NCI-H446 treated with DMSO at 0.1 percent for 48 hours (cell line): Measurements from ENCODE around the gene IFIT5.
"Not testable (repeated sequence)": the region's sequence is repeated elsewhere in the genome, so short reads cannot be mapped to it uniquely, and the experiment has no call there.

Experiments
- DNase-seq: peaks from one replicate; lab custom pipeline; 2025; lab: John Stamatoyannopoulos, UW

The IFIT5 gene

DNA sequence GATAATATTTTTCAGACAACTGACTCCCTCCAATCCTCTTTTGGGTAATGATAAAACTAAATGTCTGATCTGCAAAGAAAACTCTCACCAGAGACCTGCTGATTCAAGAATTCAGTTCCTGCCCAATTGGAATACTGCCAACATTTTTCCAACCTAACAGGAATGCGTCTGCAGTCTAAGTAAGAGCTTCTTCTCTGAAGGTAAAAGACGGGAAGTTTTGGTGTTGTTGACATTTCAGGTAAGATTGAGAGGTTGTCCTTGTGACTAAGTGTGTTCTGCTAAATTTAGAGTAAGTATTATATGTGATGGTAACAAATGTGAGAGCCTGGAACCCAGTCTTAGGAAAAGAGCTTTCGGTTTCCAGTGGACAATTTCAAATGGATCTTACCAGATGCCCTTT, 17.6 kb downstream of the IFIT5 start:
- no peak for DNase-seq

DNA sequence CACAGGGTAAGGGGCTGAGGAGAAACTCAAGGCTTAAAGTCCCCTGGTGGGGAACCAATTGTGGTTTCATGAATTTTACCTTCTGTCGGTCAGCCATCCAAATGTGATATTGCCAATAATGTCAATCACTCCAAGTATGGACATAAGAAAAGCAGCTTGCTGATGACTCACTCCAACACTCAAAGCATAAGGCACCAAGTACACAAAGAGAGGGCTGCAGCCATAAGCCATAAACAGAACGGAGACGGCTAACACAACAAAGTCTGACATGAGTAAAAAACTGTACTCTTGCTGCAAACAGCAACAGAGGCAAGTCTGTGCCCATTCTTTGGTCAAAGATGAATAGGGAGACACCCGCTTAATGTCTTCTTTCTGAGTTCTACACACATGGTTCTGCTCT, 24.2 kb downstream of the IFIT5 start:
- DNase-seq: peak; percentile 17

- DNase-seq: no peak
Observed at GRCh38 chr10:89440226-89441009, 26.1 kb downstream of the IFIT5 start.

DNA sequence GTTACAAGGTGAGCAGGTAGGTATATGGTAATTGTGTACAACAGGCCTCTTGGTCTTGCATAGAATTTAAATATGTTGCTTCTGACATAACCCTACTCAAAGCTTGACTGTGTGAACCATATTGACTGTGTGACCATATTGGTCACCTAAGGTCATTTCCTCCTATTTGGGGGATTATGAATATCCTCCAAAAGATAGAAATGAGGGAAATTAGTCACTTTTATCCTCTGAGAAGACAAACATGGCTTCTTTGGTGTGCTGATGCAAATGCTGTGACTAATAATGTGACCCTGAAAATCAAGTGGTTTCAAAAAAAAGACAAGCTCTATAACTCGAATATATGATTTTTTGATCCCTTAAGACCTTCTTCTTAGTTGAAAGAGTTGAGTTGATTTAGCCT, 27.9 kb downstream of the IFIT5 start:
- no peak for DNase-seq

DNA sequence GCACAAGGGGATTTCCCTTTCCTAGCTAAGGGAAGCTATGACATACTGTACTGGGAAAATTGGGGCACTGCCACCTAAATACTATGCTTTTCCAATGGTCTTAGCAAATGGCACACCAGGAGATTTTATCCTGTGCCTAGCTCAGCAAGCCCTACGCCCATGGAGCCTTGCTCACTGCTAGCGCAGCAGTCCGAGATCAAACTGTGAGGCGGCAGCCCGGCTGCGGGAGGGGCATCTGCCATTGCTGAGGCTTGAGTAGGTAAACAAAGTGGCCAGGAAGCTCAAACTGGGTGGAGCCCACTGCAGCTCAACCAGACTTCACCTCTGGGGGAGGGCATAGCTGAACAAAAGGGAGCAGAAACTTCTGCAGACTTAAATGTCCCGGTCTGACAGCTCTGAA, 30.5 kb downstream of the IFIT5 start:
- DNase-seq: not testable (repeated sequence)

DNA sequence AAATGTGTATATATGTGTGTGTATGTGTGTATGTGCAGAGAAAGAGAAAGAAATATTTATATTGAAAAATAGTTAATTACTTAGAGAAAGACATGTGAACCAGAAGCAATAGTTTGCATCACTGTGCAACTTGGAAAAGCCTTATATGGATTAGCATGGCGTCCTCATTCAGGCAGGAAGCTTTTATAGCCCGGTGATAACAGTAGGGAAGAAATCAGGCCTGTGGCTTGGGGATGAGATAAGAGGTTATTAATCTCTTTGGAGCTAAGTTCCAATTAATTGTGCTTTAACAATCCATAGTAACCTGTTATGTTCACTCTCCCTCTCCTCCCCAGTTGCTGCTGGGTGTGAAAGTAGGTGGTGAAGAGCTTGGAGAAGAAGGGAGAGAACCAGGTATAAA, 36.5 kb downstream of the IFIT5 start:
- no peak for DNase-seq

DNA sequence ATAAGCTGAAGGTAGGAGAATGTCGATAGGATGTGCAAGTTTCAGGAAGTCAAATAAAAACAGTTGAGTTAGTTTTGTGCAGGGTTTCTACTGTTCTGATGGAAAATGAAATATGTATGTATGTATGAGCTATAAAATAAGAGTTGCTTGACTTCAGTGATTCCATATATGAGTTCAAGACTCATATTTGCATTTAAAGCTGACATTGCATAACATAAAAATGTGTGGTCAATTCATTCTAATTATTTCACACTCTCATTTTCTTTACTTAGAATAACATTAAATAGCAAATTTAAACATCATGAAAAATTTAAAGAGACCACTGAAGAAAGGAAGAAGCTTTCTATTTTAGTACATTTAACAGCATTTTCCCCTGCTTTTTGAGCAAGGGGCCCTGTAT, 37.8 kb downstream of the IFIT5 start:
- DNase-seq: no peak

GRCh38 chr10:89454561-89455347, 40.4 kb downstream of the IFIT5 start:
- DNase-seq: no peak

DNA sequence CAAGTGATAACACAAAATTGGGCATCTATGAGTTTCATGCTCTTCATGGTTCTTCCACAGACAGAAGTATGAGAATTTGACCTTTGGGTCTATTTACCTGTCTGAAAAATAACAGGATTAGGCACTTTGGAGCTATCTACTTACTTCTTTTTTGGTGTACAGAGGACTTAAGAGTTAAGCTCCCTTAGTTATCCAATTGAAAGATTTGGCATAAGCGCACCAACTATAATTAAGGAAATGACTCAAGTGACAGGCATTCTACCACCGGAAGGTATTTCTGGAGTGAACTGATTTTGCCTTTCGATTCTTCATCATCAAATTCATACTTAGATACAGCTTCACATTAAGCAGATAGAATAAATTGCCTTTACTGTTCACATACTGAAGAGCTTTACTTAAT, 43.9 kb downstream of the IFIT5 start:
- no peak for DNase-seq

- no peak for DNase-seq
Observed at GRCh38 chr10:89458784-89459183, 44.4 kb downstream of the IFIT5 start.

GRCh38 chr10:89463846-89464537, 49.6 kb downstream of the IFIT5 start:
- DNase-seq: no peak

DNA sequence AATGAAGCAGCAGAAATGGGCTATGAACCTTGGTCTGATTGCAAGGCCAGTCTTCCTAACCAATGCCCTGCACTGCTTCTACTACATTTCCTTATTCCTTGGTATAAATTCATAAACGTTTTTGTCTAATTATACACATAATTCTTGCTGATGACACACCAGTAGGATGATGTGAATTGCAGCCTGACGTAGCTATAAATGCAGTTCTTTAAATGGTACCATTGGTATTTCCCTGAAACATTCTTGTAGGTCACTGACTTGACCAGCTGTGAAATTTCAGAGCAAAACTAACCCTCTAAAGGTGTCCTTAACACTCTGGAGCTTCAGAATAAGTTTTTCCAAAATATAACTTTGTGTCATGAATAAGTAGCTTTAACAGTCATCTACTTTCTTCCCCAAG, 50.8 kb downstream of the IFIT5 start:
- no peak for DNase-seq

- DNase-seq: no peak
Observed at GRCh38 chr10:89466599-89467035, 52.2 kb downstream of the IFIT5 start.

DNA sequence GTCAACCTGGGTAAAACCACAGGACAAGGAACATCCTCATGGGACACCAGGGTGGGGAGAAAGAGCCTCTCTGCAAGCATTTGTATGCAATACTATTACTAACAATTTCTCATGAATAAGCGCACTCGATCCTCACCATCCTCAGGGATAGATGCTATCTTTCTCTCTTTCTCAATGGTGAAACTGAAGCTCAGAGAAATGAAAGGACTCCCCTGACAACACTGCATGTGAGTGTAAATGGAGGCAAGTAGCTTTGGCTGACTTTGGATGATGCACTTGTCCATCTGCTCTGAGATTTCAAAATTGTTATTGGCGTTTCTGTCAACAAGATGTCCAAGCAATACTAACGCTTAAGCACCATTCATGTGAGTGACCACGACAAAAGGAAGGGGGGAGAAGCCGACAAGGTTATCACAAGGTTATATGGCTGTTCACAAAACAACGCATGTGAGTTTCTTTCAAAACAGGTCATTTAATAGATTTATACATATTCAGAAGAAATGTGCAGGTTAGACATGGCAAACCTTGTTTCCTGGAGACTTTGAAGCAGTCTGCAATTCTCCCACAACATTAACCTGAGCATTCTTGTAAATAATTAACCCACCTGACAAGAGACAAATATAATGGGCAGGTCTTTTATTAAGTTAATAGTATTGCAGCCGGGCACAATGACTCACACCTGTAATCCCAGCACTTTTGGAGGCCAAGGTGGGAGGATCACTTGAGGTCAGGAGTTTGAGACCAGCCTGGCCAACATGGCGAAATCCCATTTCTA, 54.0 kb downstream of the IFIT5 start:
- no peak for DNase-seq

- DNase-seq: no peak
Observed at GRCh38 chr10:89469517-89469916, 55.1 kb downstream of the IFIT5 start.
